Gastrocnemius medialis (tissue), 4 donors: ENCODE measurements around the gene TRHDE.

Experiments
- CTCF ChIP-seq, 5 experiments: fragments of 450-650 bp in 3 of 5; fragments of 200-600 bp in 2 of 5; sonication (generic) in 2 of 5; IDR thresholded peaks in 4 of 5; conservative IDR thresholded peaks in 1 of 5; 1 replicate in 4 of 5; 2 replicates in 1 of 5; pipeline ENCODE4 v1.5.1; 2016 to 2019; ENCODE audit warnings: antibody characterized with exemption in 5 of 5, mild to moderate bottlenecking in 3 of 5, moderate library complexity in 3 of 5
- POLR2A ChIP-seq, 2 donors: fragments of 450-650 bp; IDR thresholded peaks; one replicate each; pipeline ENCODE4 v1.6.1; 2017; ENCODE audit warnings: antibody characterized with exemption in 2 of 2, mild to moderate bottlenecking in 2 of 2, moderate library complexity in 2 of 2

GRCh38 chr12:72684491-72684890, 412.3 kb downstream of the TRHDE start:
- TF ChIP-seq POLR2A (IDR thresholded peaks at IDR 0.05), result no peak
- TF ChIP-seq CTCF (IDR thresholded peaks at IDR 0.05 in 4 of 5, conservative IDR thresholded peaks at IDR 0.05 in 1 of 5), result no peak
